Keratinocyte (primary cell): ENCODE measurements around the gene HDAC5. TPM values are rescaled to one million over a fixed set of nuclear protein-coding genes. Genes with fewer than 3 reads are reported as not detected.

ENCODE experiments used
- DNase-seq: peaks from one replicate; pipeline ENCODE4 v3.0.0-alpha.2; 2011; ENCODE audit warnings: low read depth, missing footprints, low spot score
- FAIRE-seq: peaks from 2 replicates; lab custom pipeline; 2011; peaks lifted over from hg19 to GRCh38; lab: Jason Lieb, UNC
- H2AFZ ChIP-seq: 2 replicates; pipeline ENCODE4 v1.6.0; 2012; ENCODE audit warnings: low read length, control low read depth, inconsistent platforms; ENCODE audit not compliant: control insufficient read depth
- H3K27ac ChIP-seq: 2 replicates; pipeline ENCODE4 v1.5.1; 2011; ENCODE audit warnings: low read length; ENCODE audit not compliant: control insufficient read depth, insufficient read depth
- H3K27me3 ChIP-seq: 3 replicates; pipeline ENCODE4 v1.6.0; 2011; ENCODE audit warnings: low read length; ENCODE audit not compliant: control insufficient read depth, insufficient read depth; ENCODE audit errors: extremely low read depth
- H3K36me3 ChIP-seq, 2 experiments: 2 replicates in 1 of 2; 3 replicates in 1 of 2; pipeline ENCODE4 v1.5.1; 2011; ENCODE audit warnings: low read length in 2 of 2, mild to moderate bottlenecking in 1 of 2; ENCODE audit not compliant: control insufficient read depth in 2 of 2, insufficient read depth in 2 of 2; ENCODE audit errors: extremely low read depth in 1 of 2
- H3K4me1 ChIP-seq: 3 replicates; pipeline ENCODE4 v1.5.1; 2011; ENCODE audit warnings: low read length; ENCODE audit not compliant: control insufficient read depth, insufficient read depth; ENCODE audit errors: extremely low read depth
- H3K4me2 ChIP-seq: 3 replicates; pipeline ENCODE4 v1.6.0; 2011; ENCODE audit warnings: low read depth, low read length; ENCODE audit not compliant: control insufficient read depth, insufficient read depth; ENCODE audit errors: extremely low read depth
- H3K4me3 ChIP-seq, 3 experiments: fragments of 200-600 bp in 1 of 3; sonication (generic) in 1 of 3; 2 replicates in 2 of 3; 3 replicates in 1 of 3; pipeline ENCODE4 v1.5.1; 2011 to 2016; ENCODE audit warnings: low read length in 3 of 3, mild to moderate bottlenecking in 3 of 3, control low read depth in 2 of 3, inconsistent platforms in 1 of 3, low read depth in 1 of 3, mixed read lengths in 1 of 3, mixed run types in 1 of 3, moderate library complexity in 1 of 3; ENCODE audit not compliant: control insufficient read depth in 2 of 3, insufficient read depth in 2 of 3; ENCODE audit errors: extremely low read depth in 1 of 3
- H3K79me2 ChIP-seq: 2 replicates; pipeline ENCODE4 v1.6.0; 2012; ENCODE audit warnings: low read length; ENCODE audit not compliant: control insufficient read depth, insufficient read depth
- H3K9ac ChIP-seq: 3 replicates; pipeline ENCODE4 v1.6.0; 2011; ENCODE audit warnings: low read length; ENCODE audit not compliant: control insufficient read depth, insufficient read depth; ENCODE audit errors: extremely low read depth
- H3K9me1 ChIP-seq: 3 replicates; pipeline ENCODE4 v1.6.0; 2011; ENCODE audit warnings: low read length; ENCODE audit not compliant: control insufficient read depth, insufficient read depth; ENCODE audit errors: extremely low read depth
- H3K9me3 ChIP-seq: 2 replicates; pipeline ENCODE4 v1.5.1; 2012; ENCODE audit warnings: low read depth, low read length; ENCODE audit not compliant: control insufficient read depth
- H4K20me1 ChIP-seq: 3 replicates; pipeline ENCODE4 v1.6.0; 2011; ENCODE audit warnings: low read length; ENCODE audit not compliant: control insufficient read depth, insufficient read depth; ENCODE audit errors: extremely low read depth
- EZH2 ChIP-seq: IDR thresholded peaks from one replicate; pipeline ENCODE4 v1.6.1; 2012; ENCODE audit warnings: inconsistent platforms, mild to moderate bottlenecking, low read length, moderate library complexity
- dilution Hi-C: fragments of 300-500 bp; cut with MboI; formaldehyde crosslinking; loops from one replicate; pipeline ENCODE4 v1.7.0; 2020; ENCODE audit warnings: low sequenced_read_pairs; ENCODE audit not compliant: extremely low pct_ligation_motif_present
- polyA plus RNA-seq, 5 experiments: library from polyadenylated mRNA; depleted of rRNA in 3 of 5; stranded (reverse) in 3 of 5; stranded (forward) in 1 of 5; unstranded in 1 of 5; fragments of >200 nt; gene quantifications; 1 replicate in 1 of 5; 2 replicates in 3 of 5; 3 replicates in 1 of 5; pipeline versions ENCODE4 v1.2.1 to v1.2.3, GENCODE V29; 2011 to 2012; ENCODE audit warnings: missing spikeins in 2 of 5, low read depth in 1 of 5, low replicate concordance in 1 of 5
- TF ChIP-seq, protein P1 (sequence below), 3 experiments: IDR thresholded peaks in 1 of 3; conservative IDR thresholded peaks in 1 of 3; optimal IDR thresholded peaks in 1 of 3; 2 replicates in 2 of 3; 3 replicates in 1 of 3; pipeline versions ENCODE3 to v1.5.1; 2011; ENCODE audit warnings: low read length in 3 of 3, mild to moderate bottlenecking in 3 of 3, moderate library complexity in 2 of 3, control low read depth in 1 of 3, inconsistent platforms in 1 of 3; ENCODE audit not compliant: insufficient read depth in 2 of 3; ENCODE audit errors: extremely low read depth in 1 of 3

Gene HDAC5
- polyA plus RNA-seq, 1 donor (not counting 4 experiments of a cell fraction or from before 2014, with no cell fraction given) = 4.5 TPM

DNA sequence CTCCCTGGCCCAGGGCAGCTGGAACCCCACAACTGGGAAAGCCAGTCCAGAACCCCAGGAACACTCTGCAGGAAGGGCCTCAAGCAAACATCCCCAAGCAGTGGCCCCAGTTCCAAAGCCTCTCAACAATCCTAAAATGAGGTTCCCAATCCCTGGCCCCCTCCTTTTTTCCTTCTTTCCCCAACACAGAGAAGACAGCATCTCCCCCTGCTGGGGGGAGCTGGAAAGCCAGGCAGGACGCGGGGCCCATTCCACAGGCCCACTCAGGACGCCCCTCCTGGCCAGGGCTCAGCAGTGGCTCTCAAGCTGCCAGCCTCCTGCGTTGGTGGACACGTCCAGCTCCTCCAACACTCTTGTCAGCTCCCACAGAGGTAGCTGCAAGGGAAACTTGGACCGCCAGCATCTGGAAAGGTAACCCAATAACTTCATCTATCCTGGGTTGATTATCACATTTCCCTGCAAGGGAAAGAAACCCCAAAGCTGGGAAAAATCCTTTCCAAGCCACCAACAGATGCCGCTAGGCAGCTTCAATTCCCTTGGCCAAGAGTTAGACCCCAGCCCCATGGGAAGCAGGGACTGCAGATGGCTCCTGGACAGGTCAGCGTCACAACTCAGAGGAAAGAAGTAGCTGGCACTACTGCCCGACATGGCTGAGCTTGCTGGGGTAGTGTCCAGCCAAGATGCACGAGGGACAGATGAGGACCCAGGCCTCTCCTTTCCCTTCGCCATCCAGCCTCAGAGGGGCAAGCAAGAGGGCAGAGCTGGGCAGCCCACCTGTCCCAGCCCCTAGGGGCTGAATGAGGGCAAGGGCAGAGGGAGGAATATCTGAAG is 7.6 kb downstream of the HDAC5 start:
- Histone ChIP-seq H3K27me3 (no peaks in the 10 kb centered on the region), H3K9me3 (no peaks in the 10 kb centered on the region), H3K4me2 (no peak overlapping the region), H3K4me3 (no peak overlapping the region), H3K9ac (no peak overlapping the region), H3K4me1 (peaks cover 8% of the 10 kb centered on the region), H2AFZ (no peak overlapping the region), H3K36me3 (no peaks in the 10 kb centered on the region), H3K79me2 (no peaks in the 10 kb centered on the region), H4K20me1 (no peaks in the 10 kb centered on the region), H3K9me1 (no peaks in the 10 kb centered on the region), H3K27ac (no peak overlapping the region)
- dilution Hi-C loops = no loop called here
- no peak for FAIRE-seq
- TF ChIP-seq EZH2 = no peak
- TF ChIP-seq, protein P1, sequence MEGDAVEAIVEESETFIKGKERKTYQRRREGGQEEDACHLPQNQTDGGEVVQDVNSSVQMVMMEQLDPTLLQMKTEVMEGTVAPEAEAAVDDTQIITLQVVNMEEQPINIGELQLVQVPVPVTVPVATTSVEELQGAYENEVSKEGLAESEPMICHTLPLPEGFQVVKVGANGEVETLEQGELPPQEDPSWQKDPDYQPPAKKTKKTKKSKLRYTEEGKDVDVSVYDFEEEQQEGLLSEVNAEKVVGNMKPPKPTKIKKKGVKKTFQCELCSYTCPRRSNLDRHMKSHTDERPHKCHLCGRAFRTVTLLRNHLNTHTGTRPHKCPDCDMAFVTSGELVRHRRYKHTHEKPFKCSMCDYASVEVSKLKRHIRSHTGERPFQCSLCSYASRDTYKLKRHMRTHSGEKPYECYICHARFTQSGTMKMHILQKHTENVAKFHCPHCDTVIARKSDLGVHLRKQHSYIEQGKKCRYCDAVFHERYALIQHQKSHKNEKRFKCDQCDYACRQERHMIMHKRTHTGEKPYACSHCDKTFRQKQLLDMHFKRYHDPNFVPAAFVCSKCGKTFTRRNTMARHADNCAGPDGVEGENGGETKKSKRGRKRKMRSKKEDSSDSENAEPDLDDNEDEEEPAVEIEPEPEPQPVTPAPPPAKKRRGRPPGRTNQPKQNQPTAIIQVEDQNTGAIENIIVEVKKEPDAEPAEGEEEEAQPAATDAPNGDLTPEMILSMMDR (optimal IDR thresholded peaks at IDR 0.05 in 1 of 3, IDR thresholded peaks at IDR 0.05 in 1 of 3, conservative IDR thresholded peaks at IDR 0.05 in 1 of 3; ENCODE audit: extremely low read depth in 1 of 3, insufficient read depth in 2 of 3, low read length in 3 of 3) = peak; percentile 66 to 77 (median 74)
- DNase-seq = no peak

DNA sequence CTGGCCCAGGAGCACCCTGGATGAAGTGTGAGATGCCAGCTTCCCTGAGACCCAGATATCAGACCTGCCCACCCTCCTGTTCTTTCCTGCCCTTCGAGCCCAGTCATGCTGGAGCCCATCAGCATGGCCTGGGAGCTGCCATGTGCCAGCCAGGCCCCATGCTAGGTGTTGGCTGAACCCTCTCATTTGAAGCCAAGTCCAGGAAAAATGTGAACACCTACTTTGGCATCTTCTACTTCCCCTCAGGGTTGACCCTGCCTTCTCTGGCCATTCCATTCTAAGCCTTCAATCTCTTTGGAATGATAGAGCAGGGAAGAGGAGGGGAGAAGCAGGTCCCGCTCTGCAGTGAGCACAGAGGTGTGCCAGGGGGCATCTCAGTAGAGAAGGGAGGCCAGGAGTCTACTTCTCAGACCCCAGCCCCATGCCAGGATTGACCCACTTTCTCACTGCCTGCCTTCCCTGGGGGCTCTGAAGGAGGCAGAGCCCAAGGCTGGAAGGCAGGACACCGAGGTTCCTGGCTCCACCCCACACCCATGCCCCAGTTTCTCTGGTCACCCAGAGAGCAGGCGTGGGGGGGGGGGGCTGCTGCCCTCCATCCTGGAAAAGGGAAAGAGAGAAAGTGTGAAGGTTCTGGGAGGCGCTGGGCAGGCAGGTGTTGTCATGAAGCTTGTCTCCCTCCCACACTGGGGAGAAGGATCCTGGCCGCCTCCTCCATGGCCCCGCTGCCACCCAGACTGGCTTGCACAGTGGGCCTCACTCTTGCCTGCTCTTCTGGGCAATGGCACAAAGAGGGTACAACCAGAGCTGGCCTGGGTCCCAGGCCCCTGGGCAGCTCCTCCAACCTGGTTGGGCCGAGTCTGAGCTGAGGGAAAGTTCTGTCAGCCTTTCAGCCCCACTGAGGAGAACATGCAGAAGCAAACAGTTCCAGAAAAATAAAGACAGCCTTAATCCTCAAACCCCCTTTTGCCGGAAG is 9.3 kb downstream of the HDAC5 start:
- Histone ChIP-seq H3K4me1 (peaks cover 14% of the 10 kb centered on the region), H3K9me1 (no peaks in the 10 kb centered on the region), H3K9me3 (no peaks in the 10 kb centered on the region), H3K79me2 (no peaks in the 10 kb centered on the region), H3K4me2 (no peak overlapping the region), H3K27ac (no peak overlapping the region), H3K27me3 (peaks cover 5% of the 10 kb centered on the region), H3K36me3 (no peaks in the 10 kb centered on the region), H2AFZ (no peak overlapping the region), H3K4me3 (no peak overlapping the region), H3K9ac (no peak overlapping the region), H4K20me1 (no peaks in the 10 kb centered on the region)
- DNase-seq = no peak
- no peak for FAIRE-seq
- dilution Hi-C loops = no loop called here
- no peak for TF ChIP-seq EZH2
- TF ChIP-seq, protein P1 (optimal IDR thresholded peaks at IDR 0.05 in 1 of 3, IDR thresholded peaks at IDR 0.05 in 1 of 3, conservative IDR thresholded peaks at IDR 0.05 in 1 of 3; ENCODE audit: extremely low read depth in 1 of 3, insufficient read depth in 2 of 3, low read length in 3 of 3) = no peak
